NK-92 (cell line): ENCODE results near the gene ENTPD1.
"Not testable (repeated sequence)": the region's sequence is repeated elsewhere in the genome, so short reads cannot be mapped to it uniquely, and the experiment has no call there.

ENCODE experiments used
- DNase-seq: peaks from one replicate; lab custom pipeline; 2025; ENCODE audit not compliant: unreplicated experiment; lab: John Stamatoyannopoulos, UW

Gene ENTPD1

GRCh38 chr10:95861386-95861785, 105.4 kb downstream of the ENTPD1 start:
- DNase-seq, result no peak

- DNase-seq, result no peak
These were observed 109.2 kb downstream of the ENTPD1 start for GRCh38 chr10:95864906-95865813.

- no peak for DNase-seq
These were observed 110.0 kb downstream of the ENTPD1 start for GRCh38 chr10:95865814-95866466.

GRCh38 chr10:95866467-95866842, 110.5 kb downstream of the ENTPD1 start:
- DNase-seq, result no peak

DNA sequence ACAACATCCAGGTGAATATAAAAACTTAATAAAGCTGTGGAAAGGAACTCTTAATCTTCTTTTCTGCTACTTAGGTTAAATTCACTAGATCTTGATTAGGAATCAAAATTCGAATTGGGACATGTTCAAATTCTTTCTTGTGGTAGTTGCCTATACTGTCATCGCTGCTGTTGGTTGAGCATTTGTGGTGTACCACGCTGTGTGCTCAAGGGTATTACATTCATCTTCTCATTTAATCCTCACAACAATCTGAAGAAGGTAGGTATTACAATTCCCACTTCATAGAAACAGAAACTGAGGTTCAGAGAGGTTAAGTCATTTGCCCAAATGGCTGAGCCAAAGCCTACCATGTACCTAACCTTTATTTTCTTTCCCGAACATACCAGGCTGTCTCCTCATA, 111.9 kb downstream of the ENTPD1 start:
- DNase-seq, result no peak

DNA sequence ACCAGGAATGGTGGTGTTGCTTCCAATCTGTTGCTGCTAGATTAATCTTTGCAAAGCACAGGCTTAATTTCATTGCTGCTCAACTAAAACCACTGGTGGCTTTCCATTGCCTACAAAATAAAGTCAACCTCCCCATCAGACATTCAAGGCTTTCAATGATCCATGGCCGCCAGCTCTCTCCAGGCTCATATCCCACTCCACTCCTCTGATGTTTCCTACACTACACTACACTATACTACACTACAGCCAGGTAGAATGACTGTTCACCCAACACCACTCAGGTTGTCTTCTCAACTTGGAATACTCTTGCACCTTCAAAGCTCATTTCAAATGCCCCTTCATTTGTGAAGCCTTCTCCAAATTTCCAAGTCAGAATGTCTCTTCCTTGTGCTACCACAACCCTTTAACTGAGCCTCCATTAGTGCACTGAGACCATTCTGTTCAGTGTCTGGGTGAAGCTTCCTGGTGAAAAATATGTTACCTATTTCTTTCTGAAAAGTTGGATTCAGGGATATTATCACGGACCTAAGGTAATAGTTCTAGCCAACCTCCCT, 116.3 kb downstream of the ENTPD1 start:
- DNase-seq, result no peak

- no peak for DNase-seq
These were observed 117.2 kb downstream of the ENTPD1 start for GRCh38 chr10:95873139-95873538.

- DNase-seq, result no peak
These were observed 117.7 kb downstream of the ENTPD1 start for GRCh38 chr10:95873651-95874050.

DNA sequence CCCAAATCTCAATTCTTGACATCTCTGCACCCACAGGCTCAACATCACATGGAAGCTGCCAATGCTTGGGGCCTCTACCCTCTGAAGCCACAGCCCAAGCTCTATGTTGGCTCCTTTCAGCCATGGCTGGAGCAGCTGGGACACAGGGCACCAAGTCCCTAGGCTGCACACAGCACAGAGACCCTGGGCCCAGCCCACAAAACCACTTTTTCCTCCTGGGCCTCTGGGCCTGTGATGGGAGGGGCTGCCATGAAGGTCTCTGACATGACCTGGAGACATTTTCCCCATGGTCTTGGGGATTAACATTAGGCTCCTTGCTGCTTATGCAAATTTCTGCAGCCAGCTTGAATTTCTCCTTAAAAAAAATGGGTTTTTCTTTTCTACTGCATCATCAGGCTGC, 118.8 kb downstream of the ENTPD1 start:
- DNase-seq, result not testable (repeated sequence)

DNA sequence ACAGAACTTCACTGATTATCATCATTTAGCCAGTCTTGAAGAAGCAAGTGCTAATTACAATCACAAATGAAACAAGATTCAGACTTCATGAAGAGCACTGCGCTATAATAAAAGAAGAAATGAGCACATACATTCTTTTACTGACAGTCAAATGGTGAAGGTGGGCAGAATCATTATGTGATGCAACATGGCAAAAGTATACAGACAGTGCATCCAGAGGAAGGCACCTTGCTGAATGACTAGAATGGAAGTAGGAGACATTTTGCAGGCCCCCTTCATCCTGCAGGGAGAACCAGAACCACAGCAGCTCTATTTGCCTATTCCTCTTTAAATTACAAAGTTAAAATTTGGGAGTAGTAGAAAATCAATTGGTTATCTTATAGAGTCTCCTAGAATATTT, 120.8 kb downstream of the ENTPD1 start:
- DNase-seq, result no peak

DNA sequence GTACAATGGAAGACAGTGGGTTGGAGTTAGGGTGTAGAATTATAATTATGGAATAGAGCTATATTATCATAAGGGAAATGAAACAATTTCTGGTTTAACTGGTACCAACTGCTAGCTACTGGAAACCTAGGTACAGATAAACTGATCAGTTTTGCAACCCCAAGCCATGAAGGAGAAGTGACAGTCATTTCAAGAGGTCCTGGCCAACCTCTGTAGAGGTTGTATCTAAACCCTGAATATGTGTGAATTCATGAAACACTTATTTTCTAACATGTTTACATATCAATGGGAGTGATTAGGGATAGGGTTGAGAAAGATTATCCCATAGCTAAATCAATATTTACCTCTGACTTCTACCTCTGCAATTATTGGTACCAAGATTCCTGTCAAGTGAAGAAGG, 121.9 kb downstream of the ENTPD1 start:
- DNase-seq, result no peak

DNA sequence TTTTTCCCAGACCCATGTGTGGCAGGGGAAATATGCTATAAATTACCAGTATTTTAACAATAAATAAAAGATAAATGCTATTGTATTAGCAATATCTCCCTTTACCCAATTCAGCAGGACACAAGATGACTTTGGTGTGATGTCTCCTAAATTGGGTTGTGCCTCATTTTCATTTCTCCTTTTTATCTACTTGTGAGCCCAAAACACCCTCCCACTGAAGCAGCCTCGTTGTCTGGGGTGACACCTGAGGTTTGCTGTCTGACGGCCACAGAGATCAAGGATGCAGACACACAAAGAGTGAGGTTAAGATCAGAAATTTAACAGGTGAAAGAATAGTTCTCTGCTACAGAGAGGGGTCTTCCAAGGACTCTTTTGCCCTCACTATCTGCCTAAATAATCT, 124.7 kb downstream of the ENTPD1 start:
- DNase-seq, result no peak

GRCh38 chr10:95881316-95881715, 125.4 kb downstream of the ENTPD1 start:
- no peak for DNase-seq

GRCh38 chr10:95889830-95890229, 133.9 kb downstream of the ENTPD1 start:
- DNase-seq, result no peak

DNA sequence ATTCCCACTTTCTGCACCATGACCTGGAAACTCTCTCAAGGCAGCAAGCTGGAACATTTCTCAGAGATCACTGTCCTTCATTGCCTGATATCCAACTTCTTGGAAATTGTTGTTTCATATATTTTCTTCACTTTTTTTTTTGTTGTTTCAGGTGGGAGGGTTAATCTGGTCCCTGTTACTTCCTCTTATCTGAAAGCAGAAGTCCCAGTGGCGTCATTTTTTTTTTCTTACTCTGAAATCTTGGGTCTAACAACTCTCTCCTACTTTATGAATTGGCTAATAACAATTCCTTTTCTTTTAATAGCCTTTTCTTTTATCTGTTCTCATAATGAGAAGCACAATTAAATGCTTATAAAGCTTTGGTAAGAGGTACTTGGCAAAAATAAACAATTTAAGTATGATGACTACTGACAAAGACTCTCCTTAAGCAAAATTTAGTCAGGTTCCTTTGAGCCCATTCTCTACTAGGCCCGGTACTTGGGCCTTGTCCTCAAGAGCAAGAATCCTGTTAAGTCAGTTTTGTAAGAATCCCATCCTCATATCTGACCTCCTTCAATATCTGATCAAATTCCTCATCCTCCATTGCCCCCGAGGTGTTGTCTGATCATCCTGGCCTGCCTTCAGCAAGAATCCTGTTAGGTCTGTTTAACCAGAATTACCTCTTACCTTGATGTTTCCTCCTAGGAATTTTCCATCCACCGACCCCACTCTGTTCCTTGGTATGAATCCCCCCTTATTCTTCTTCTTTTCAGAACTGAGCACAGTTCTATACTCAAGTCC, 140.3 kb downstream of the ENTPD1 start:
- DNase-seq, result no peak

- DNase-seq, result not testable (repeated sequence)
These were observed 150.1 kb downstream of the ENTPD1 start for GRCh38 chr10:95905897-95906580.

- no peak for DNase-seq
These were observed 150.9 kb downstream of the ENTPD1 start for GRCh38 chr10:95906677-95907455.

DNA sequence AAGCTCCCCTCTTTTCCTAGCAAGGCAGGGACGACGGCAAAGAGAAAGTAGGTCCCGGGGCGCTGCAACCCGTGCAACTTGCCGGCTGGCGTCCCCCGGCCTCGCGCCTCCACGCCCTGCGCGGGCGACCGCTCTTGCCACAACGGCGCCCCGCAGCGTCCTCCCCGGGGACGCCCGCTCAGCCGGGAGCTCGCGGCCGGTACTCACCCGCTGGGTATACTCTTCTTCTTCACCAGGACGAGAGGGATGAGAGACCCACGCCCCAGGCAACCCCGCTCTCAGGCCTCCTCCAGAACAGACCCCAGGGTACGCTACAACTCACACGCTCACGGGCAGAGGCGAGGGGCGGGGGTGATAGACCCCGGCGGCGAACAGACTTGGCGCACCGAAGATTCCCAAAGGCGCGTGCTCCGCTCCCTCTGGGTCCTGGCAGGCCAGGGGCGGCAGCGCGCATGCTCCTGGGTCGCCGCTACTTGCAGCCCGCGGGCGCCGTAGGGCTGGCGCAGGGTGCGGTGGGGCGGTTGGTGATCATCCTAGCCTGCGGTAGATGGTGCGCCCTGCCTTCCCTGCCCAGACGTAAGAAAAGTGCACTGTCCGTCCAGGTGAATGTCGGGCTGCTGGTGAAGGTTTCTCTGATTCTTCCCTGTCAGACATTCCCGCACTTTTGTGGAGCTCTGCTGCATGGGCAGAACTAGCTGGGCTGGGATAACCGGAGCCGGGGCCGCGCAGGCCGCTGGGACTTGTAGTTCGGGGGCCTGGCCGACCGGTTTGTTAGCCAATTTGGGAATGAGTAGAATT, 151.7 kb downstream of the ENTPD1 start, which contains the start of gene CC2D2B:
CC2D2B (plus strand) TSS at position 520 of the 798 bp plus-strand sequence. CDS start 3,349 bp downstream, outside the sequence.
- DNase-seq, result no peak

DNA sequence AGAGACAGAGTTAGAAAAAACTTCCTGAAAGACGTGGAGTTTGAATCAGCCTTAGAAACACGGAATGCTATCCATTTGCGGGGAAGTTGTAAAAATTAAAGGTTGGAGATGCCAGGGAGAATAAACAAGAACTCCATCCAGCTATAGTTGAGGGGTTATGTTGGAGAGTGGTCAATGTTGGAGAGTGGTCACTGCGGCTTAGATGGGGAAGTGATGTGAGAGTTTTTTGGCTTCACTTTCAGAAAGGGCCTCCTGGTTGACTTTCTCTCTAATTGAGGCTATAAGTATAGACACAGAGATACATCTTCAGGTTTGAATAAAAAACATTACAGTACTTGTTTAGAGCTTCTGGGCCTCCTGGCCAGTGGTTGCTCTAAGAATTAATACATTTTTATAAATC, 152.5 kb downstream of the ENTPD1 start:
- no peak for DNase-seq
